Panc1 (cell line): ENCODE data around the gene CAMK2B.

Experiments used
- POLR2AphosphoS5 ChIP-seq: IDR thresholded peaks from 2 replicates; pipeline ENCODE4 v1.6.1; 2012; ENCODE audit warnings: mild to moderate bottlenecking, low read depth, low read length, moderate library complexity
- SIN3A ChIP-seq: IDR thresholded peaks from 2 replicates; pipeline ENCODE4 v1.6.1; 2012; ENCODE audit warnings: low read depth, mild to moderate bottlenecking, low read length, moderate library complexity, borderline replicate concordance; ENCODE audit not compliant: insufficient read depth
- TCF7L2 ChIP-seq: IDR thresholded peaks from 2 replicates; pipeline ENCODE4 v1.6.1; 2011; ENCODE audit warnings: mild to moderate bottlenecking, low read depth, low read length, inconsistent platforms
- TF ChIP-seq, protein P1 (sequence below): fragments of 450-650 bp; IDR thresholded peaks from 2 replicates; pipeline ENCODE4 v1.5.1; 2017; ENCODE audit warnings: mild to moderate bottlenecking
- TF ChIP-seq, protein P2 (sequence below), 2 experiments: IDR thresholded peaks; 2 replicates each; pipeline ENCODE4 v1.6.1; 2011 to 2012; ENCODE audit warnings: low read depth in 2 of 2, control low read depth in 1 of 2, low read length in 1 of 2, mild to moderate bottlenecking in 1 of 2, moderate library complexity in 1 of 2; ENCODE audit not compliant: insufficient read depth in 1 of 2

DNA sequence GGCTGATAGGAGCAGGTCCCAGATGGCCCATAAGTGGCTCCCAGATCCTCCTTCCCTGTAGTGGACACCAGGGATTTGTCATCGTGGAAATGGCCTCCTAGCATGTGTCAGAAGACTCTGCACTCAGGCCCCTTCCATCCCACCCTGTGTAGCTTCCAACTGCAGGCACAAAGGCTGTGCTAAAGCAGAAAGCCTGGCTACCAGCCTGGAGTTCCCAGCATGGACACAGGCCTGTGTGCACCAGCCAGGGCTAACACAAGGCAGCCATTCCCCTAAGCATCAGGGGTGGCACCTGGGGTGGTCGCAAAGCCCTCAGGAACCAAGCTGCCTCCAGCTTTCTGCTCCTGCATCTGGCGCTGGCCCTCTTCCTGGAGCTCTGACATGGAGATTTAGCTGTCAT is 4.5 kb upstream of the CAMK2B start:
- TF ChIP-seq, protein P1, sequence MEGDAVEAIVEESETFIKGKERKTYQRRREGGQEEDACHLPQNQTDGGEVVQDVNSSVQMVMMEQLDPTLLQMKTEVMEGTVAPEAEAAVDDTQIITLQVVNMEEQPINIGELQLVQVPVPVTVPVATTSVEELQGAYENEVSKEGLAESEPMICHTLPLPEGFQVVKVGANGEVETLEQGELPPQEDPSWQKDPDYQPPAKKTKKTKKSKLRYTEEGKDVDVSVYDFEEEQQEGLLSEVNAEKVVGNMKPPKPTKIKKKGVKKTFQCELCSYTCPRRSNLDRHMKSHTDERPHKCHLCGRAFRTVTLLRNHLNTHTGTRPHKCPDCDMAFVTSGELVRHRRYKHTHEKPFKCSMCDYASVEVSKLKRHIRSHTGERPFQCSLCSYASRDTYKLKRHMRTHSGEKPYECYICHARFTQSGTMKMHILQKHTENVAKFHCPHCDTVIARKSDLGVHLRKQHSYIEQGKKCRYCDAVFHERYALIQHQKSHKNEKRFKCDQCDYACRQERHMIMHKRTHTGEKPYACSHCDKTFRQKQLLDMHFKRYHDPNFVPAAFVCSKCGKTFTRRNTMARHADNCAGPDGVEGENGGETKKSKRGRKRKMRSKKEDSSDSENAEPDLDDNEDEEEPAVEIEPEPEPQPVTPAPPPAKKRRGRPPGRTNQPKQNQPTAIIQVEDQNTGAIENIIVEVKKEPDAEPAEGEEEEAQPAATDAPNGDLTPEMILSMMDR = no peak
- no peak for TF ChIP-seq POLR2AphosphoS5
- no peak for TF ChIP-seq SIN3A
- TF ChIP-seq, protein P2, sequence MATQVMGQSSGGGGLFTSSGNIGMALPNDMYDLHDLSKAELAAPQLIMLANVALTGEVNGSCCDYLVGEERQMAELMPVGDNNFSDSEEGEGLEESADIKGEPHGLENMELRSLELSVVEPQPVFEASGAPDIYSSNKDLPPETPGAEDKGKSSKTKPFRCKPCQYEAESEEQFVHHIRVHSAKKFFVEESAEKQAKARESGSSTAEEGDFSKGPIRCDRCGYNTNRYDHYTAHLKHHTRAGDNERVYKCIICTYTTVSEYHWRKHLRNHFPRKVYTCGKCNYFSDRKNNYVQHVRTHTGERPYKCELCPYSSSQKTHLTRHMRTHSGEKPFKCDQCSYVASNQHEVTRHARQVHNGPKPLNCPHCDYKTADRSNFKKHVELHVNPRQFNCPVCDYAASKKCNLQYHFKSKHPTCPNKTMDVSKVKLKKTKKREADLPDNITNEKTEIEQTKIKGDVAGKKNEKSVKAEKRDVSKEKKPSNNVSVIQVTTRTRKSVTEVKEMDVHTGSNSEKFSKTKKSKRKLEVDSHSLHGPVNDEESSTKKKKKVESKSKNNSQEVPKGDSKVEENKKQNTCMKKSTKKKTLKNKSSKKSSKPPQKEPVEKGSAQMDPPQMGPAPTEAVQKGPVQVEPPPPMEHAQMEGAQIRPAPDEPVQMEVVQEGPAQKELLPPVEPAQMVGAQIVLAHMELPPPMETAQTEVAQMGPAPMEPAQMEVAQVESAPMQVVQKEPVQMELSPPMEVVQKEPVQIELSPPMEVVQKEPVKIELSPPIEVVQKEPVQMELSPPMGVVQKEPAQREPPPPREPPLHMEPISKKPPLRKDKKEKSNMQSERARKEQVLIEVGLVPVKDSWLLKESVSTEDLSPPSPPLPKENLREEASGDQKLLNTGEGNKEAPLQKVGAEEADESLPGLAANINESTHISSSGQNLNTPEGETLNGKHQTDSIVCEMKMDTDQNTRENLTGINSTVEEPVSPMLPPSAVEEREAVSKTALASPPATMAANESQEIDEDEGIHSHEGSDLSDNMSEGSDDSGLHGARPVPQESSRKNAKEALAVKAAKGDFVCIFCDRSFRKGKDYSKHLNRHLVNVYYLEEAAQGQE (IDR thresholded peaks at IDR 0.05; ENCODE audit: insufficient read depth in 1 of 2, low read depth in 2 of 2, low read length in 1 of 2) = no peak
- TF ChIP-seq TCF7L2 = no peak
